Tongue (tissue), 2 donors: ENCODE results near the gene N4BP2L2. TPM values are rescaled to one million over a fixed set of nuclear protein-coding genes. Genes with fewer than 3 reads are reported as not detected.

Source experiments
- small RNA-seq: library from RNA; depleted of rRNA; stranded (forward); fragments of <200 nt; gene quantifications from one replicate; pipeline ENCODE3, GENCODE V24; 2014; ENCODE audit warnings: low replicate concordance
- total RNA-seq: library from RNA; depleted of rRNA; stranded (reverse); fragments of >200 nt; gene quantifications from one replicate; pipeline ENCODE4 v1.2.3, GENCODE V29; 2014

N4BP2L2 gene
- total RNA-seq, 1 donor from 2014 or later, result 256 TPM

Small RNAs within 50 kb of the gene (small RNA-seq; reads per million reads assigned to genes)
- not detected for gene RF00190

Other genes starting within 250 kb of the N4BP2L2 start
- gene ZAR1L, start 223.4 kb downstream of the N4BP2L2 start, total RNA-seq, result not detected
- gene BRCA2, start 223.3 kb downstream of the N4BP2L2 start, total RNA-seq, result 4.8 TPM
- gene N4BP2L1, start 110.7 kb downstream of the N4BP2L2 start, total RNA-seq, result 13.5 TPM
- 100 TPM for gene PDS5B, start 47.7 kb upstream of the N4BP2L2 start, total RNA-seq